ENCODE results near the gene BMAL2. TPM values are rescaled to one million over a fixed set of nuclear protein-coding genes. Genes with fewer than 3 reads are reported as not detected.
A peak's percentile ranks its signal among the peaks of the same experiment; 100 is the strongest.

Gene BMAL2
- total RNA-seq = 9.0 to 12.0 TPM (median 11.6 TPM) in 3 replicates
- long read RNA-seq, partial matches to known transcripts = 0 of 4 reads
- long read RNA-seq, other reads (novel, unspliced or antisense) = 2 of 4 reads

DNA sequence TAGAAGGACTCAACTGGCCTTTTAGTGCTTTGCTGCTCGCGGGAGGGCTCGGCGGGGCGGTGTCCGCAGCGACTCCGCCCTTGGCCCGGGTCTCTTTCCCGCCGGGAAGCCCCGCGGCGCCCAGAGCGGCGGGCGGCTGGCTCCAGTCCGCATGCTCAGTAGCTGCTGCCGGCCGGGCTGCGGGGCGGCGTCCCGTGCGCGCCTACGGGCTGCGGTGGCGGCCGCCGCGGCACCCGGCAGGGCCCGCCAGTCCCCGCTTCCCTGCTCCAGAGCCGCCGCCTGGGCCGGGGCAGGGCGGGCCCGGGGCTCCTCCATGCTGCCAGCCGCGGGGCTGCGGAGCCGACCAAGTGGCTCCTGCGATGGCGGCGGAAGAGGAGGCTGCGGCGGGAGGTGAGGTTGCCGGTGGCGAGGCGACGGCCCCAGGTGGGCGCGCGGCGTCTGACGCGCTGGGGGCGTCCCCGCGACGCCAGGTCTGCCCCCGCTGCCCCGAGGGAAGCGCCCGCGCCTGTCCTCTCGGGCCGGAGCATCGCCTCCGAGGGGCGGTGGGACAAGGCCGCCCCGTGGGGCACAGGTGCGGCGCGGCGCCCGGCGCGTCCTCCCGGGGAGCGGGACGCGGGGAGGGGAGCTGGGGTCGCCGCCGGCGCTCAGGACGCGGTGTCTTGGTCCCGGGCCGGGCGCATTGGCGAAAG lies at the start of gene BMAL2:
TSS of gene BMAL2 (plus strand) at position 123 of the 689 bp plus-strand sequence. CDS start at position 360, 237 bp downstream.
- Mint-ChIP-seq H3K9me3 (ENCODE audit: low read depth) (no peaks in the 10 kb centered on the region), H3K27me3 (ENCODE audit: low read depth) (no peaks in the 10 kb centered on the region), H3K27ac (ENCODE audit: unreplicated experiment) (peak within 1 kb of the TSS; percentile 92), H3K36me3 (ENCODE audit: low read depth) (peaks cover 3% of the 10 kb centered on the region), H3K4me1 (ENCODE audit: low read depth) (peaks cover 45% of the 10 kb centered on the region), H3K4me3 (ENCODE audit: unreplicated experiment) (peak within 1 kb of the TSS; percentile 87)
- DNase-seq (ENCODE audit: low spot score) = no peak
- no peak for TF ChIP-seq CTCF (IDR thresholded peaks at IDR 0.05)

DNA sequence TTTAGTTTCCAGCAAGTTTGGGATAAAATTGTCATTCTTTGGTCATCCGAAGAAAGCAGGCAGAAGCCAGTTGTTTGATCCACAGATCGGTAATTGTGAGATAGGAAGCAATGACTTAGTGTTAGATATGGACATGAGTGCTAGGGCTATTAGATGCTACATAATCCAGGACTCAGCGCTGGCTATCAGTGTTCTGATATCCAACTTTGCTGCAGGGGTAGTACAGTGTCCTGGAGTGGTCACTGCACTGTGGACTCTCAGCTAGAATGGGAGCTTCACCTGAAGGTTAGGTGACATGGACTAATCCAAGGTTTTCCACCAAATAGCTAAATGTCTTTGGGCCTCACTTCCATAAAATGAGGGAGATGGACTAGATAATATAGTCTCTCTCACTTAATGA lies 48.6 kb upstream of the BMAL2 start:
- no peaks in the 10 kb centered on the region for H3K9me3 Mint-ChIP-seq (ENCODE audit: low read depth)
- no peaks in the 10 kb centered on the region for H3K27me3 Mint-ChIP-seq (ENCODE audit: low read depth)
- peak overlapping the region; percentile 84 for H3K27ac Mint-ChIP-seq (ENCODE audit: unreplicated experiment)
- peaks cover 7% of the 10 kb centered on the region for H3K36me3 Mint-ChIP-seq (ENCODE audit: low read depth)
- DNase-seq (ENCODE audit: low spot score) = no peak
- peaks cover 89% of the 10 kb centered on the region for H3K4me1 Mint-ChIP-seq (ENCODE audit: low read depth)
- no peak overlapping the region for H3K4me3 Mint-ChIP-seq (ENCODE audit: unreplicated experiment)
- TF ChIP-seq CTCF (IDR thresholded peaks at IDR 0.05) = no peak

GRCh38 chr12:27284751-27285150 lies 47.9 kb upstream of the BMAL2 start:
- Mint-ChIP-seq H3K9me3 (ENCODE audit: low read depth) (no peaks in the 10 kb centered on the region), H3K4me1 (ENCODE audit: low read depth) (peaks cover 89% of the 10 kb centered on the region), H3K27ac (ENCODE audit: unreplicated experiment) (peak overlapping the region; percentile 84), H3K4me3 (ENCODE audit: unreplicated experiment) (peak overlapping the region; percentile 0), H3K36me3 (ENCODE audit: low read depth) (peaks cover 8% of the 10 kb centered on the region), H3K27me3 (ENCODE audit: low read depth) (no peaks in the 10 kb centered on the region)
- no peak for TF ChIP-seq CTCF (IDR thresholded peaks at IDR 0.05)
- DNase-seq (ENCODE audit: low spot score) = no peak

DNA sequence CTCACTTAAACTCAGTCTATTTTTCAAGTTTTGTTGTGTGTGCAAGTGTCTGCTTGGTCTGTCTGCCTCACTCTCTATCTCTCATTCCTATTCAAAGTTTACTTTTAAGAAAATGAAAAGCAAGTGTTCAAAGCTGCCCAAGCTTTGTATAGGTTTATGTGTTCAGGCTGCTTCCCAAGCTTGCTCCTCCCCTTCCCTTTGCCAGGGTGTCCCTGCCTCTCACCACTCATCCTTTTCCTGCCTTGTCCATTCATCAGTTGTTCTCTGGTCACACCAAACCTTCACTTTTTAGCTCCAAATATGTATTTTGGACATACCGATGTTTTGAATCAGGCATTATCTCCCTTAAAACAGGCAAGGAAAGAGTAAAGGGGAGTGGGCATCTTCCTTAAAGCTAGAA lies 47.2 kb upstream of the BMAL2 start:
- peaks cover 8% of the 10 kb centered on the region for H3K36me3 Mint-ChIP-seq (ENCODE audit: low read depth)
- H3K9me3 Mint-ChIP-seq (ENCODE audit: low read depth) = no peaks in the 10 kb centered on the region
- no peak for DNase-seq (ENCODE audit: low spot score)
- no peak for TF ChIP-seq CTCF (IDR thresholded peaks at IDR 0.05)
- H3K4me1 Mint-ChIP-seq (ENCODE audit: low read depth) = peaks cover 90% of the 10 kb centered on the region
- H3K27ac Mint-ChIP-seq (ENCODE audit: unreplicated experiment) = peak overlapping the region; percentile 84
- H3K27me3 Mint-ChIP-seq (ENCODE audit: low read depth) = no peaks in the 10 kb centered on the region
- H3K4me3 Mint-ChIP-seq (ENCODE audit: unreplicated experiment) = peak overlapping the region; percentile 49

GRCh38 chr12:27289414-27289813 lies 43.2 kb upstream of the BMAL2 start:
- peaks cover 95% of the 10 kb centered on the region for H3K4me1 Mint-ChIP-seq (ENCODE audit: low read depth)
- H3K9me3 Mint-ChIP-seq (ENCODE audit: low read depth) = no peaks in the 10 kb centered on the region
- TF ChIP-seq CTCF (IDR thresholded peaks at IDR 0.05) = no peak
- DNase-seq (ENCODE audit: low spot score) = no peak
- H3K27ac Mint-ChIP-seq (ENCODE audit: unreplicated experiment) = peak overlapping the region; percentile 93
- peaks cover 11% of the 10 kb centered on the region for H3K36me3 Mint-ChIP-seq (ENCODE audit: low read depth)
- H3K4me3 Mint-ChIP-seq (ENCODE audit: unreplicated experiment) = no peak overlapping the region
- H3K27me3 Mint-ChIP-seq (ENCODE audit: low read depth) = no peaks in the 10 kb centered on the region
